Measurements from ENCODE around the gene ACBD4.

The ACBD4 gene

GRCh38 chr17:45106096-45106495 lies 29.4 kb upstream of the ACBD4 start:
- Histone ChIP-seq H3F3A (ENCODE audit: low read depth) (no peaks in the 10 kb centered on the region), H3K4me2 (ENCODE audit: low read depth, low read length, poor library complexity, severe bottlenecking) (no peak overlapping the region), H4K20me1 (ENCODE audit: insufficient read depth, low read length, poor library complexity, severe bottlenecking) (no peaks in the 10 kb centered on the region), H3K4me1 (ENCODE audit: insufficient read depth, low read length, poor library complexity, severe bottlenecking) (no peaks in the 10 kb centered on the region), H3K9ac (ENCODE audit: low read depth, low read length, poor library complexity, severe bottlenecking) (no peak overlapping the region), H3K9me3 (ENCODE audit: insufficient read depth, low read depth, low read length) (no peaks in the 10 kb centered on the region), H3K9me2 (replicated peaks; ENCODE audit: low read depth, low read length) (no peaks in the 10 kb centered on the region), H3K36me3 (ENCODE audit: insufficient read depth, low read length) (peaks cover 66% of the 10 kb centered on the region; the same call in 1 of the 2 replicates), H3K4me3 (ENCODE audit: low read length, poor library complexity, severe bottlenecking) (no peak overlapping the region), H3K79me2 (ENCODE audit: insufficient read depth, low read length) (no peaks in the 10 kb centered on the region), H3K27me3 (ENCODE audit: insufficient read depth, low read length, poor library complexity, severe bottlenecking) (no peaks in the 10 kb centered on the region), H2AFZ (ENCODE audit: low read length) (no peak overlapping the region)
- TF ChIP-seq EZH2phosphoT487 (IDR thresholded peaks at IDR 0.05; ENCODE audit: borderline replicate concordance) (no peak), CTCF (conservative IDR thresholded peaks at IDR 0.05; ENCODE audit: low read length) (no peak)

GRCh38 chr17:45106582-45106981 lies 28.9 kb upstream of the ACBD4 start:
- no peak overlapping the region for H3K4me3 ChIP-seq (ENCODE audit: low read length, poor library complexity, severe bottlenecking)
- no peak for TF ChIP-seq EZH2phosphoT487 (IDR thresholded peaks at IDR 0.05; ENCODE audit: borderline replicate concordance)
- TF ChIP-seq CTCF (conservative IDR thresholded peaks at IDR 0.05; ENCODE audit: low read length), result no peak
- no peak overlapping the region for H3K9ac ChIP-seq (ENCODE audit: low read depth, low read length, poor library complexity, severe bottlenecking)
- H4K20me1 ChIP-seq (ENCODE audit: insufficient read depth, low read length, poor library complexity, severe bottlenecking), result no peaks in the 10 kb centered on the region
- no peaks in the 10 kb centered on the region for H3K27me3 ChIP-seq (ENCODE audit: insufficient read depth, low read length, poor library complexity, severe bottlenecking)
- H3K4me1 ChIP-seq (ENCODE audit: insufficient read depth, low read length, poor library complexity, severe bottlenecking), result no peaks in the 10 kb centered on the region
- no peak overlapping the region for H3K4me2 ChIP-seq (ENCODE audit: low read depth, low read length, poor library complexity, severe bottlenecking)
- H3K79me2 ChIP-seq (ENCODE audit: insufficient read depth, low read length), result no peaks in the 10 kb centered on the region
- H3K9me3 ChIP-seq (ENCODE audit: insufficient read depth, low read depth, low read length), result no peaks in the 10 kb centered on the region
- H3F3A ChIP-seq (ENCODE audit: low read depth), result no peaks in the 10 kb centered on the region
- no peaks in the 10 kb centered on the region for H3K9me2 ChIP-seq (replicated peaks; ENCODE audit: low read depth, low read length)
- no peak overlapping the region for H2AFZ ChIP-seq (ENCODE audit: low read length)
- peaks cover 64% of the 10 kb centered on the region; the same call in 1 of the 2 replicates for H3K36me3 ChIP-seq (ENCODE audit: insufficient read depth, low read length)

- no peak overlapping the region for H2AFZ ChIP-seq (ENCODE audit: low read length)
- H3K4me2 ChIP-seq (ENCODE audit: low read depth, low read length, poor library complexity, severe bottlenecking), result no peak overlapping the region
- no peaks in the 10 kb centered on the region for H3F3A ChIP-seq (ENCODE audit: low read depth)
- no peaks in the 10 kb centered on the region for H3K79me2 ChIP-seq (ENCODE audit: insufficient read depth, low read length)
- no peak overlapping the region for H3K9ac ChIP-seq (ENCODE audit: low read depth, low read length, poor library complexity, severe bottlenecking)
- H3K36me3 ChIP-seq (ENCODE audit: insufficient read depth, low read length), result peaks cover 56% of the 10 kb centered on the region; the same call in 1 of the 2 replicates
- no peak overlapping the region for H3K4me3 ChIP-seq (ENCODE audit: low read length, poor library complexity, severe bottlenecking)
- H3K27me3 ChIP-seq (ENCODE audit: insufficient read depth, low read length, poor library complexity, severe bottlenecking), result no peaks in the 10 kb centered on the region
- no peaks in the 10 kb centered on the region for H3K9me2 ChIP-seq (replicated peaks; ENCODE audit: low read depth, low read length)
- no peaks in the 10 kb centered on the region for H3K4me1 ChIP-seq (ENCODE audit: insufficient read depth, low read length, poor library complexity, severe bottlenecking)
- no peaks in the 10 kb centered on the region for H3K9me3 ChIP-seq (ENCODE audit: insufficient read depth, low read depth, low read length)
- TF ChIP-seq CTCF (conservative IDR thresholded peaks at IDR 0.05; ENCODE audit: low read length), result no peak
- no peak for TF ChIP-seq EZH2phosphoT487 (IDR thresholded peaks at IDR 0.05; ENCODE audit: borderline replicate concordance)
- no peaks in the 10 kb centered on the region for H4K20me1 ChIP-seq (ENCODE audit: insufficient read depth, low read length, poor library complexity, severe bottlenecking)
These were observed 28.0 kb upstream of the ACBD4 start for GRCh38 chr17:45107293-45108010.

Measured in Loucy (cell line).